ENCODE measurements around the gene BBS2. TPM values are rescaled to one million over a fixed set of nuclear protein-coding genes. Genes with fewer than 3 reads are reported as not detected.
A peak's percentile ranks its signal among the peaks of the same experiment; 100 is the strongest.

BBS2 gene
- total RNA-seq, 2 donors from 2014 or later, result 14.3 to 19.1 TPM

GRCh38 chr16:56530872-56531271 is 11.0 kb upstream of the BBS2 start:
- Histone ChIP-seq H3K9me3 (no peaks in the 10 kb centered on the region), H3K27ac (no peak overlapping the region), H3K4me3 (no peak overlapping the region), H3K36me3 (replicated peaks in 1 of 2; ENCODE audit: insufficient read depth in 1 of 2, low read depth in 2 of 2) (no peaks in the 10 kb centered on the region), H3K27me3 (no peaks in the 10 kb centered on the region), H3K4me1 (no peaks in the 10 kb centered on the region)
- ATAC-seq (no peak), DNase-seq (no peak)
- intact Hi-C loops (cut with DNase I), result no loop called here
- 90 to 92% methylated on average over 1 of the region's 1 CpG for WGBS, 2 donors
- TF ChIP-seq CTCF (IDR thresholded peaks at IDR 0.05) (no peak), POLR2A (IDR thresholded peaks at IDR 0.05) (no peak)

- Histone ChIP-seq H3K4me3 (no peak overlapping the region), H3K27ac (no peak overlapping the region), H3K9me3 (no peaks in the 10 kb centered on the region), H3K4me1 (peaks cover 3% of the 10 kb centered on the region), H3K36me3 (replicated peaks in 1 of 2; ENCODE audit: insufficient read depth in 1 of 2, low read depth in 2 of 2) (no peaks in the 10 kb centered on the region), H3K27me3 (no peaks in the 10 kb centered on the region)
- ATAC-seq (no peak), DNase-seq (no peak)
- WGBS, 2 donors, result 72 to 81% methylated on average over 9 of the region's 9 CpGs
- intact Hi-C loops (cut with DNase I), result no loop called here
- no peak for TF ChIP-seq POLR2A (IDR thresholded peaks at IDR 0.05)
- TF ChIP-seq CTCF (IDR thresholded peaks at IDR 0.05), result no peak
Measured at GRCh38 chr16:56525236-56525635, 5.4 kb upstream of the BBS2 start.

GRCh38 chr16:56520251-56520577 is 390 bp upstream of the BBS2 start:
- WGBS, 2 donors, result 5 to 8% methylated on average over 4 of the region's 4 CpGs
- peak overlapping the region in 1 of 2 donors; percentile 77 for H3K4me3 ChIP-seq
- H3K9me3 ChIP-seq, result no peaks in the 10 kb centered on the region
- no peaks in the 10 kb centered on the region for H3K27me3 ChIP-seq
- ATAC-seq, result peak; percentile 3
- H3K4me1 ChIP-seq, result peaks cover 28% of the 10 kb centered on the region
- peak overlapping the region; percentile 79 to 88 (median 88) for H3K27ac ChIP-seq
- intact Hi-C loops (cut with DNase I), result no loop called here
- no peak for DNase-seq
- no peaks in the 10 kb centered on the region for H3K36me3 ChIP-seq (replicated peaks in 1 of 2; ENCODE audit: insufficient read depth in 1 of 2, low read depth in 2 of 2)
- TF ChIP-seq CTCF (IDR thresholded peaks at IDR 0.05) (no peak), POLR2A (IDR thresholded peaks at IDR 0.05) (no peak)

GRCh38 chr16:56518425-56518824 is 1.4 kb downstream of the BBS2 start:
- TF ChIP-seq POLR2A (IDR thresholded peaks at IDR 0.05), result no peak
- peak in 1 of 4 donors; percentile 22 for DNase-seq
- Histone ChIP-seq H3K36me3 (replicated peaks in 1 of 2; ENCODE audit: insufficient read depth in 1 of 2, low read depth in 2 of 2) (no peaks in the 10 kb centered on the region), H3K4me3 (no peak overlapping the region), H3K27ac (no peak overlapping the region), H3K9me3 (no peaks in the 10 kb centered on the region), H3K27me3 (no peaks in the 10 kb centered on the region), H3K4me1 (peaks cover 37% of the 10 kb centered on the region)
- no peak for ATAC-seq
- WGBS, 2 donors, result 60 to 68% methylated on average over 7 of the region's 7 CpGs
- intact Hi-C loops (cut with DNase I), result loop anchor here (10.0 kb wide), 1 partner anchor 186 kb away; no protein-coding TSS in a partner anchor

- DNase-seq, result no peak
- intact Hi-C loops (cut with DNase I), result loop anchor here (10.0 kb wide), 1 partner anchor 188 kb away; no protein-coding TSS in a partner anchor
- TF ChIP-seq POLR2A (IDR thresholded peaks at IDR 0.05), result no peak
- no peak for TF ChIP-seq CTCF (IDR thresholded peaks at IDR 0.05)
- Histone ChIP-seq H3K27me3 (no peaks in the 10 kb centered on the region), H3K36me3 (replicated peaks in 1 of 2; ENCODE audit: insufficient read depth in 1 of 2, low read depth in 2 of 2) (no peaks in the 10 kb centered on the region), H3K4me1 (peaks cover 39% of the 10 kb centered on the region), H3K27ac (no peak overlapping the region), H3K4me3 (no peak overlapping the region), H3K9me3 (no peaks in the 10 kb centered on the region)
- WGBS, 2 donors, result 92 to 93% methylated on average over 2 of the region's 2 CpGs
- no peak for ATAC-seq
Measured at GRCh38 chr16:56517206-56517605, 2.6 kb downstream of the BBS2 start.

All from body of pancreas (tissue), 4 donors.